Mesodermal cell (in vitro differentiated cells): Measurements from ENCODE around the gene DNAJC16.
"Not testable (repeated sequence)": the region's sequence is repeated elsewhere in the genome, so short reads cannot be mapped to it uniquely, and the experiment has no call there.

ENCODE experiments used
- H3K27ac ChIP-seq: 2 replicates; pipeline ENCODE4 v1.7.0; 2013; ENCODE audit warnings: mild to moderate bottlenecking, low read depth, low read length, moderate library complexity; ENCODE audit not compliant: severe bottlenecking
- H3K36me3 ChIP-seq: 2 replicates; pipeline ENCODE4 v1.7.1; 2013; ENCODE audit warnings: mild to moderate bottlenecking, low read length, moderate library complexity; ENCODE audit not compliant: control insufficient read depth, insufficient read depth
- H3K4me1 ChIP-seq: one replicate; pipeline ENCODE4 v1.7.1; 2013; ENCODE audit warnings: mild to moderate bottlenecking, low read length; ENCODE audit not compliant: insufficient read depth, control insufficient read depth, poor library complexity, severe bottlenecking
- H3K4me3 ChIP-seq: 2 replicates; pipeline ENCODE4 v1.7.0; 2013; ENCODE audit warnings: low read length, control low read depth, mild to moderate bottlenecking; ENCODE audit not compliant: insufficient read depth, poor library complexity, severe bottlenecking; ENCODE audit errors: extremely low read depth
- H3K9me3 ChIP-seq: 2 replicates; pipeline ENCODE4 v1.7.1; 2013; ENCODE audit warnings: mild to moderate bottlenecking, low read length, moderate library complexity; ENCODE audit not compliant: control insufficient read depth
- WGBS, 2 experiments: methylation state at CpG; one replicate each; pipeline ENCODE4 v1.1.5; 2013; ENCODE audit warnings: missing lambda C conversion rate in 2 of 2; ENCODE audit not compliant: insufficient coverage in 2 of 2; 5-methylcytosine and 5-hydroxymethylcytosine counted together

DNAJC16 gene

GRCh38 chr1:15488371-15488770 is 38.3 kb upstream of the DNAJC16 start:
- Histone ChIP-seq H3K4me1 (no peaks in the 10 kb centered on the region), H3K4me3 (no peak overlapping the region), H3K36me3 (no peaks in the 10 kb centered on the region), H3K27ac (no peak overlapping the region), H3K9me3 (no peaks in the 10 kb centered on the region)
- 81 to 97% methylated on average over 2 of the region's 3 CpGs for WGBS, 2 experiments

GRCh38 chr1:15489052-15489736 is 37.5 kb upstream of the DNAJC16 start:
- H3K9me3 ChIP-seq = no peaks in the 10 kb centered on the region
- H3K4me1 ChIP-seq = no peaks in the 10 kb centered on the region
- H3K36me3 ChIP-seq = no peaks in the 10 kb centered on the region
- no peak overlapping the region for H3K27ac ChIP-seq
- no peak overlapping the region for H3K4me3 ChIP-seq
- 85% methylated on average over 11 to 12 of the region's 13 CpGs for WGBS, 2 experiments

- H3K4me3 ChIP-seq, H3K9me3 ChIP-seq, H3K27ac ChIP-seq, H3K4me1 ChIP-seq, H3K36me3 ChIP-seq: not testable (repeated sequence)
- 96 to 100% methylated on average over 1 to 4 of the region's 4 CpGs for WGBS, 2 experiments
Observed at GRCh38 chr1:15491010-15491409, 35.6 kb upstream of the DNAJC16 start.

- Histone ChIP-seq H3K27ac (peak overlapping the region; percentile 19), H3K36me3 (no peaks in the 10 kb centered on the region), H3K9me3 (peaks cover 1% of the 10 kb centered on the region), H3K4me1 (no peaks in the 10 kb centered on the region), H3K4me3 (no peak overlapping the region)
- WGBS, 2 experiments = 93 to 94% methylated on average over 2 to 4 of the region's 5 CpGs
Observed at GRCh38 chr1:15492596-15492995, 34.1 kb upstream of the DNAJC16 start.

- Histone ChIP-seq H3K27ac (no peak overlapping the region), H3K4me1 (no peaks in the 10 kb centered on the region), H3K36me3 (no peaks in the 10 kb centered on the region), H3K9me3 (peaks cover 6% of the 10 kb centered on the region), H3K4me3 (no peak overlapping the region)
- WGBS, 2 experiments = 89 to 95% methylated on average over 8 to 9 of the region's 9 CpGs
Observed at GRCh38 chr1:15493869-15494390, 32.7 kb upstream of the DNAJC16 start.

- Histone ChIP-seq H3K27ac (no peak overlapping the region), H3K4me3 (no peak overlapping the region), H3K36me3 (no peaks in the 10 kb centered on the region), H3K4me1 (peaks cover 4% of the 10 kb centered on the region), H3K9me3 (peaks cover 6% of the 10 kb centered on the region)
- WGBS, 2 experiments = 81 to 90% methylated on average over 17 of the region's 19 CpGs
Observed at GRCh38 chr1:15500184-15501178, 26.2 kb upstream of the DNAJC16 start.

GRCh38 chr1:15501208-15502032 is 25.2 kb upstream of the DNAJC16 start:
- WGBS, 2 experiments = 48 to 75% methylated on average over 9 to 13 of the region's 17 CpGs
- H3K36me3 ChIP-seq = peaks cover 1% of the 10 kb centered on the region
- peaks cover 6% of the 10 kb centered on the region for H3K9me3 ChIP-seq

GRCh38 chr1:15504436-15504835 is 22.2 kb upstream of the DNAJC16 start:
- peaks cover 4% of the 10 kb centered on the region for H3K4me1 ChIP-seq
- H3K4me3 ChIP-seq = no peak overlapping the region
- no peak overlapping the region for H3K27ac ChIP-seq
- 86 to 96% methylated on average over 3 of the region's 4 CpGs for WGBS, 2 experiments
- peaks cover 4% of the 10 kb centered on the region for H3K36me3 ChIP-seq
- no peaks in the 10 kb centered on the region for H3K9me3 ChIP-seq

More at GRCh38 chr1:15501208-15502032, 25.2 kb upstream of the DNAJC16 start:
- no peak overlapping the region for H3K27ac ChIP-seq
- H3K4me3 ChIP-seq = no peak overlapping the region
- H3K4me1 ChIP-seq = peaks cover 4% of the 10 kb centered on the region

- Histone ChIP-seq H3K4me1 (peaks cover 4% of the 10 kb centered on the region), H3K36me3 (peaks cover 4% of the 10 kb centered on the region), H3K4me3 (no peak overlapping the region), H3K27ac (no peak overlapping the region), H3K9me3 (no peaks in the 10 kb centered on the region)
- WGBS, 2 experiments = 94 to 97% methylated on average over 10 to 14 of the region's 17 CpGs
Observed at GRCh38 chr1:15506831-15507230, 19.8 kb upstream of the DNAJC16 start.

GRCh38 chr1:15507278-15507677 is 19.4 kb upstream of the DNAJC16 start:
- Histone ChIP-seq H3K27ac (no peak overlapping the region), H3K9me3 (no peaks in the 10 kb centered on the region), H3K36me3 (peaks cover 4% of the 10 kb centered on the region), H3K4me3 (no peak overlapping the region), H3K4me1 (peaks cover 4% of the 10 kb centered on the region)
- WGBS, 2 experiments = 95% methylated on average over 4 of the region's 5 CpGs
